Fibroblast of villous mesenchyme (primary cell): ENCODE data around the gene SUCLG2. TPM values are rescaled to one million over a fixed set of nuclear protein-coding genes. Genes with fewer than 3 reads are reported as not detected.

Source experiments
- DNase-seq: peaks from one replicate; pipeline ENCODE4 v3.0.0-alpha.2; 2010; ENCODE audit warnings: low read depth
- H3K4me3 ChIP-seq: 2 replicates; pipeline ENCODE4 v1.5.1; 2011; ENCODE audit warnings: low read depth, mild to moderate bottlenecking, low read length
- total RNA-seq: library from RNA; depleted of rRNA; stranded (reverse); fragments of >200 nt; gene quantifications from 2 replicates; pipeline ENCODE4 v1.2.3, GENCODE V29; 2012
- TF ChIP-seq, protein P1 (sequence below): IDR thresholded peaks from 2 replicates; pipeline ENCODE4 v1.5.1; 2012; ENCODE audit warnings: low read depth, mild to moderate bottlenecking, low read length; ENCODE audit not compliant: insufficient read depth

SUCLG2 gene
- total RNA-seq, 1 donor, result 45.8 TPM

DNA sequence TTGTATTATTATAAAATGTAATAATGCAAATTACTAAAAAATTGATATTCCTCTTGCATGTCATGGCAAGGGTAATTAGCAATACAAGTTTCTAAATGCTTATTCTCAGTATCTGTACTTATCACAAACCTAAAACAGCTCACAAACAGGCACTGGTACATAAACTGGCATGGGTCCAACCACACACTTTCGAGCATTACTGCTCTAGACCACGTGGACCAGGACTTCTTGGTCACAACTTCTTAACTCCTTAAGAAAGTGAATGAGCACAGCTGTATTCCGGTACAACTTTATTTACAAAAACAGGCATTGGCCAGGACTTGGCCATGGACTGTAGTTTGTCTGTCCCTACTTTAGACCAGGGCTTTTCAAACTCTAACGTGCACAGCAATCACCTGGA is 173.3 kb downstream of the SUCLG2 start:
- TF ChIP-seq, protein P1, sequence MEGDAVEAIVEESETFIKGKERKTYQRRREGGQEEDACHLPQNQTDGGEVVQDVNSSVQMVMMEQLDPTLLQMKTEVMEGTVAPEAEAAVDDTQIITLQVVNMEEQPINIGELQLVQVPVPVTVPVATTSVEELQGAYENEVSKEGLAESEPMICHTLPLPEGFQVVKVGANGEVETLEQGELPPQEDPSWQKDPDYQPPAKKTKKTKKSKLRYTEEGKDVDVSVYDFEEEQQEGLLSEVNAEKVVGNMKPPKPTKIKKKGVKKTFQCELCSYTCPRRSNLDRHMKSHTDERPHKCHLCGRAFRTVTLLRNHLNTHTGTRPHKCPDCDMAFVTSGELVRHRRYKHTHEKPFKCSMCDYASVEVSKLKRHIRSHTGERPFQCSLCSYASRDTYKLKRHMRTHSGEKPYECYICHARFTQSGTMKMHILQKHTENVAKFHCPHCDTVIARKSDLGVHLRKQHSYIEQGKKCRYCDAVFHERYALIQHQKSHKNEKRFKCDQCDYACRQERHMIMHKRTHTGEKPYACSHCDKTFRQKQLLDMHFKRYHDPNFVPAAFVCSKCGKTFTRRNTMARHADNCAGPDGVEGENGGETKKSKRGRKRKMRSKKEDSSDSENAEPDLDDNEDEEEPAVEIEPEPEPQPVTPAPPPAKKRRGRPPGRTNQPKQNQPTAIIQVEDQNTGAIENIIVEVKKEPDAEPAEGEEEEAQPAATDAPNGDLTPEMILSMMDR, result no peak
- DNase-seq, result no peak
- no peak overlapping the region for H3K4me3 ChIP-seq

GRCh38 chr3:67478423-67478822 is 176.0 kb downstream of the SUCLG2 start:
- no peak for DNase-seq
- H3K4me3 ChIP-seq, result no peak overlapping the region
- TF ChIP-seq, protein P1, result no peak

GRCh38 chr3:67474311-67474710 is 180.1 kb downstream of the SUCLG2 start:
- DNase-seq, result no peak
- TF ChIP-seq, protein P1, result no peak
- H3K4me3 ChIP-seq, result no peak overlapping the region

DNA sequence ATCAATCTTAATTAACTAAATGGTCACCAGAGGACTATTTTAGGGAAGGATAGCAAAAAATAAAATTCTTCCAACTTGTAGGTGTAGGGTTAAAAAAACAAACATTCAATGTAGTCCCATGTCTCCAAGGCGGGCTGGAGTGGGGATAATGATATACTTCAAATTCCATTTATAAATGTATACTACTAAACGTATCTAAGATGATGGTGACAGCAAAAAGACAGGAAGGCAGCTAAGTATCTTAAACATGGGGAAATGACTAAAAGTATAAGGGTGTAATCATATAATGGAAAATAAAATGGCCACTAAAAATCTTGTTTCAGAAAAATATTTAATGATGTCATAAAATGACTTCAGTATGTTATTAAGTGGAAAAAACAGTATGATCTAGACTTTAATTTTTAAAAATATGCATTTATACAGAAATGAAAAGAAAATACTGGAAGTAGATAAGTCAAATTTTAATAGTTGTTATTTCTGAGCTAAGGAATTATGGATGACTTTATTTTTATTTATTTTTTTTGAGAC is 181.7 kb downstream of the SUCLG2 start:
- no peak overlapping the region for H3K4me3 ChIP-seq
- no peak for DNase-seq
- TF ChIP-seq, protein P1, result no peak

DNA sequence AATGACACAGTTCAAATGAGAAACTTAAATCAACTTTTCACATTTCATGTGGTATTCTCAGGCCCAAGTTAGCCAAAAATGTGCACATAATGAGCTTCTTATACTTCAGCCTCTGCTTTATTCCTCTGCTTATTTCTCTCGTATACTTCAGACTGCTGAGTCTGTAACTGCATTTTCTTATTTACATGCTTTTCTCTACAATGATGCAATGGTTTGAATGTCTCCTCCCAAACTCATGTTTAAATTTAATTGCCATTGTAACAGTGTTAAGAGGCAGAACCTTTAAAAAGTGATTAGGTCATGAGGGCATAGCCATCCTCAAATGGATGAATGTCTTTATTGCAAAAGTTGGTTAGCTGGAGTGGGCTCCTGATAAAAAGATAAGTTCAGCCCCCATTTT is 184.2 kb downstream of the SUCLG2 start:
- TF ChIP-seq, protein P1, result no peak
- no peak overlapping the region for H3K4me3 ChIP-seq
- no peak for DNase-seq

DNA sequence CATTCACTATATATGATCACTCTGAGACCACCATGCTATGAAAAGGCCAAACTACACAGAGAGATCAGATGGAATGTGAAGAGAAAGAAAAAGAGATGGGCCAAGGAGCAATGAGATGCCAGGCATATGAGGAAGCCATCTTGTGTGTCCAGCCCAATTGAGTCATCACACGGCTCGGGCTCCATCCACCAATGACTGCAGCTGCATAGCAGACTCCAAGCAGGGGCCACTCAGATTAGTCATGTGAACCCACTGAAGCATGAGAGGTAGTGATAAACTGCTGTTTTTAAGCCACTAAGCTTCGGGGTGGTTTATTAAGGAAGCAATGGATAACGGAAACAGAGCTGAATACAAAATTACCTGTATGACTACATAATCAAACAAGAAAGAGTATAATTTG is 185.9 kb downstream of the SUCLG2 start:
- no peak overlapping the region for H3K4me3 ChIP-seq
- no peak for DNase-seq
- TF ChIP-seq, protein P1, result no peak

DNA sequence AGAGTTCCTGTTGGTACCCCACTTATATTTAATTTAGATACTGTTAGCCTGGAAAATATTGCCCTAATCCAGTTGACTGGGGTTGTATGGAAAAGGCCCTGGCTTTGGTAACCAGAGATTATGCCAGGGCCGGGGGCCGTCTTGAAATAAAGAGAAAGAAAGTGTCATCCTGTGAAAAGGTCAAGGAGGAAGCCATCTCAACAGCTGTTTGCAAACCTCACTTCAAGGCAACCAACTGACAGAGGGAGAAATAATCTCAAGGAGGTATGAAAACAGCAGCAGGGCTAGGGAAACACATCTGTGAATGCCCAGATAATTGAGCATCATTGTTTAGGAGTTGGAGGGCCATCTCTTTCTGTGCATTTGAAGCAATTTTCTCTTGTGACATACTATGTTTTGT is 190.8 kb downstream of the SUCLG2 start:
- no peak for DNase-seq
- TF ChIP-seq, protein P1, result no peak

More for the DNA sequence above, 190.8 kb downstream of the SUCLG2 start:
- no peak overlapping the region for H3K4me3 ChIP-seq
